ENCODE measurements around the gene GDI2.
A peak's percentile ranks its signal among the peaks of the same experiment; 100 is the strongest.

GDI2 gene

DNA sequence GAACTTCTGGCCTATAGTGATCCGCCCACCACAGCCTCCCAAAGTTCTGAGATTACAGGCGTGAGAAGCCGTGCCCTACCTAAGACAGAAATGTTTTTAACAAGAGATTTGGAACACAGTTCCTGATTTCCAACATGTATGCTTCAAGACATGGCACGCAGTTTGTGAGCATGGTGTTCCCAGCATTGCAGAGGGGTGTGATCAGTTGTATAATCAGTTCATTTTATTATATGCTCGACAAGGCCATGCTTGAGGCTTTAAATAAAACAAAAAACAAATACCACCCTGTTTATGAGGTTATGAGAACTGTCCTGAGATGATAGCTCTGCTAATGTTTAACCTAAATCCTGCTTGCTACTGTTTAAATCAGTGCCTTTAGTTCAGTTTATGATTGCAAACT is 68.4 kb downstream of the GDI2 start:
- DNase-seq: no peak

- DNase-seq: no peak
Measured at GRCh38 chr10:5743736-5744135, 69.5 kb downstream of the GDI2 start.

- no peak for DNase-seq
Measured at GRCh38 chr10:5742116-5742515, 71.1 kb downstream of the GDI2 start.

DNA sequence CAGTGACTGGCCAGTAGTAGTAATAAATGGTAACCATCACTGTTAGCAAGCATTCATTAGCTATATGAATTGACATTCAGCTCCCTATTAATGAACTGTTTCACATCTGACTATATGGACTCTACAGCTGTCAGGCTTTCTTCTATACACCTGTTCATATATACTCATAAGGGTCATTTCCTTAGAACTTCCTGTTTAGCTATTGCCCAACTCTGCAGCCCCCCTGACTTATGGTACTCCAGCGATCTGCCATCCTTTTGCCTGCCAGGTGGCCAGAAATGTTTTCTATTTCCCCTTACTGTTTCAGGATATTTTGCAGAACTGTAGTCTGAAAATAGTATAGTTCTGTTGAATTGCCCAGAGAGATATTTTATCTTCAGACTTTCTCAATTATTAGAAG is 72.0 kb downstream of the GDI2 start:
- DNase-seq: no peak

DNA sequence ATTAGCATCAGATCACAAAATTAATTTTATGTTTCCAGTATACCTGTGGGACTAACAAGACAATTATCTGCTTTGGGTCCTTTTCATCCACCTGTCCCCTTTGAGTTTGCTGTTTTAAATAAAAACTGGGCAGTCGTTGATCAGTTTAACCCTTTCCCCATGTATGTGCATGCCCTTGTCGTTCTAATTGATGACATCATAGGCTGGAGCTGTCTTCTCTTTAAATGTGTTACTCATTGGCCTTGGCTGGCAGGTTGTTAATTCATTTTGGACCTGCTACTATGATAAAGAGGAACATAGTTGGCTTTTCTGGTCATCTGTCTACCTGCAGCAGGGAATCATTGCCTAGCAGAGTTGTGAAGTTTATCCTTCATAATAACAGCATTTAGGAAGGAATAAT is 74.8 kb downstream of the GDI2 start:
- no peak for DNase-seq

DNA sequence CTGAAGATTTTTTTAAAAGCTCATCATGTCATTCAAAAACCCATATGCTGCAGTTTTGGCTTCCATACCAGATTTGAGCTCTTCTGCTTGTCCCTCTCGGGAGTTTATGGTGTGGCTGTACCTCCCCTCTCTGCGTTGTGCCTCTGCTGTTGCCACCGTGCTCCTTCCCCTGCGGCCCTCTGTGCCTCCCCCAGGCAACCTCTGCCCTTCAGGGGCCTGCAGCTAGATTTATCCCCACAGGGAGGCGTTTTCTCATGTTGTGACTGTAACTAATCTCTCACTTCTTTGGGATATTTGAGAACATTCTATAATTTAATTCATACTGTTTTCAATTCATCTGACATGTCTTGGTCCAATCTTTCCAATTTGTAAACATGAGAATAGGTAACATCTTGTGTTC is 75.9 kb downstream of the GDI2 start:
- no peak for DNase-seq

DNA sequence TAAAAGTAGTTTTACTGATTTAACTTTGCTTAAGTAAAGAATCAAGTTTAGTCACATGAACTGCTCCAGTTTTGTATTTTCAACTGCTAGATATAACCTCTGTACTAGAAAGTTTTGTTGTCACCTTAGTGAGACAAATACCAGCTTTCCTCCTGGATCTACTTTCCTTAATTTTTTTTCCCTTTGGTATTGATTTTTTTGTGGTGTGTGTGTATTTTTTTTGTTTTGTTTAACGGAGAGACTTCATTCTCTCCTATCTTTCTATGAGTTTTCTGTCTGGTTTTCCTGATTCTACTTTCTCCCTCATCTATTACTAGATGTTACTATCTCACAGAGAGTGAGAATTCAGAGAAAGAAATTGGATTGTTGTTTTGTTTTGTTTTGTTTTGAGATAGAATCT is 76.6 kb downstream of the GDI2 start:
- DNase-seq: no peak

- DNase-seq: no peak
Measured at GRCh38 chr10:5735119-5735518, 78.1 kb downstream of the GDI2 start.

- DNase-seq: peak in 4 of 56 donors; percentile 2 to 9 (median 5)
Measured at GRCh38 chr10:5732141-5732540, 81.1 kb downstream of the GDI2 start.

GRCh38 chr10:5731559-5731958 is 81.7 kb downstream of the GDI2 start:
- DNase-seq: no peak

GRCh38 chr10:5730766-5731165 is 82.5 kb downstream of the GDI2 start:
- DNase-seq: no peak

GRCh38 chr10:5723692-5724091 is 89.5 kb downstream of the GDI2 start:
- DNase-seq: no peak

DNA sequence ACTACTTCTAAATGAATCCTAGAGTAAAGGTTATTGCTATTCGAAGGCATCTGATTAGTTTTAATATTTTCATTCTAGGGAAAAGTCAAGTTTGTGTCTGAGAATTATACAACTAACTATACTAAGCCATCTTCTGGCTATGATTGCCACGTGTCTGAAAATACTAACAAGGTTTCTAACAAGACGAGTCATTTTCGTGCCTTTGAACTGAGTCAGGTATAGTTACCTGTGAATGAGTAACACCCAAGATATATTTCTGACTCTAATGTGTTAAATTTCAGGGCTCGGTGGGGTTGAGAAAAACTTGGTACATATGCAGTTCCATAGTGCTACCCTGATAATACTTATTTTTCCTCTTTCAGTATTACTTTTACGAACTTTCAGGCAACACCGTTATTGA is 93.1 kb downstream of the GDI2 start:
- no peak for DNase-seq

DNA sequence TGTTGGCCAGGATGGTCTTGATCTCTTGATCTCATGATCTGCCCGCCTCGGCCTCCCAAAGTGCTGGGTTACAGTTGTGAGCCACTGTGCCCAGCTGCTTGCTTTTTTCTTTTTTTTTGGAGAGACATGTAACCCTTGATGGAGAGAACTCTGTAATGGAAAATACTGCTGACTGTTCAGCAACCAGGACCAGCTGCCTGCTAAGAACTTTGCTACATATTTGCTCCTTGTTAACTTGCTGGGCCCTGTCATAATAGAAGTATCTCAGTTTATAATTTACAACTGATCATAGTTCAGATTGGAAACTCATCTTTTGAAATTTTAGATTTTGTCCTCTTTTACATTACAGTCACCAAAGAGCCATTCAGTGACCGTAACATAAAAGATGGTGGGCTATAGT is 93.7 kb downstream of the GDI2 start:
- no peak for DNase-seq

All from amygdala (tissue), 56 donors.